HG03442 (cell line): Measurements from ENCODE around the gene TMEM116.
"Not testable (repeated sequence)": the region's sequence is repeated elsewhere in the genome, so short reads cannot be mapped to it uniquely, and the experiment has no call there.

ENCODE experiments used
- ATAC-seq: cut with Tn5 transposase; IDR thresholded peaks from one replicate; pipeline ENCODE4 v1.9.1; 2021; ENCODE audit warnings: mild to moderate bottlenecking, moderate library complexity; ENCODE audit not compliant: unreplicated experiment

The TMEM116 gene

DNA sequence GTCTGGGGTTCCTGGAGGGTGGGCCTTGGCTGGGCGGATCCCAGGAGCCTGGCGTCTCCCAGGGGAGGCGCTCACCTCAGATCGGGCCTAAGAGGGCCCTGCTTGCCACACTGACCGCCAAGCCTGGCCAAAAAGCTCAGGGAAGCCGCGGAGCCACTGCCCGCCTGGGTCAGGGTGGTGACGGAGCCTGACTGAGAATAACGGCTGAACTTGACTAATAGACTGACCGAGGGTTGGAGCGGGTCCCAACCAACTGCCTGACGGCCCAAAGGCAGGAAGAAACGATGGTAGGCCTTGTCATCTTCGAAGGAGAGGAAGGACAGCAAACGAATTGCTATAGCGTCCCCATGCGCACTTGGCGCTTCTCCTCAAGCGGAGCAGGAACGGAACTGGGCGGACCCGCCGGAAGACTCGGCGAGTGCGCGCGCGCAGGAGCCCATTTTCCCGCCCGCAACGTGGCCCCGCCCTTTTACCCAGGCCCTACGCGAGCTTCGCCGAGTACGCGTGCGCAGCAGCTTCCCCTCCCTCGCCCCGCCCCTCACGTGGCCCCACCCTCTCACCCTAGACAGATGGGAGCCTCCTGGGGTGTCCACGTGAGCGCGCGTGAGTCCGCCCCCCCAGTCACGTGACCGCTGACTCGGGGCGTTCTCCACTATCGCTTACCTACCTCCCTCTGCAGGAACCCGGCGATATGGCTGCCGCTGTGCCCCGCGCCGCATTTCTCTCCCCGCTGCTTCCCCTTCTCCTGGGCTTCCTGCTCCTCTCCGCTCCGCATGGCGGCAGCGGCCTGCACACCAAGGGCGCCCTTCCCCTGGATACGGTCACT lies at the start of gene TMEM116, which contains the start of gene ERP29:
Gene TMEM116 (minus strand): TSS at position 391 of the 826 bp plus-strand sequence. CDS start 7,895 bp downstream, outside the sequence.
Gene ERP29 (plus strand): TSS at position 652 of the 826 bp plus-strand sequence. CDS start 40 bp downstream, at position 692.
- ATAC-seq = peak; percentile 59

DNA sequence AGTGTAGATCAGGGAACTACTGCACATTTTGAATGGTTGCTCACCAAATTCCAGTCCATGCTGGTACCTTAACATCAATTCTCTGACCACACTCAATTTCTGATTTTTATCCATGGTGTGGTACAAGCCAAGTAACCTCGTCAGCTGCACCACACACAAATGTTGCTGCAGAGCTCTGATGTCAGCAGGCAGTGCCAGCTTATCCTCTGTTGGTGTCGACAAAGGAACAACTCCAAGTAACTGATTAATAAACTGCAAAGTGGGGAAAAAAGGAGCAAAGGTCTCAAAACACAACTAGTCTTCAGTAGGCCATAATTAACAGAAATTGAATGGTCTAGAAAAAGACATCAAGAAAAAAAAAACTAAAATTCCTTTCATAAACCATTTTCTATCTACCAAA lies 48.2 kb upstream of the TMEM116 start:
- no peak for ATAC-seq

DNA sequence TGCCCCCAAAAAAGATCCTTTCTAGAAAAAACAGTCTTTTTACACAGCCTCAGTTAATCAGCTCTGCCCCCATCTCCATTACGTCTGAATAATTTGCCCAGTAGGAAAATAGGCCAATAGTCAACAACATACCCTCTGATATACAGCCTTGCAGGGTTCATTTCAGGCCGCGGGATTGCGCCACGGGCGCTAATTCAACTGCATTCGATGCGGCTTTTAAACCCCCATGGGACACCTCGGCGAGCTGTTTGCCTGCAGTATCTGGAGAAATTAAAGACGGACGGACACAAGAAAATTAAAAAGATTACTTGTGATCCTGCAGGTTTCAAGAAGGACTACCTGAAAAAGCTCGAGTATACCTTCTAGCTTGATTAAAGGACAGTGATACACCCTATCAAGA lies 36.4 kb upstream of the TMEM116 start:
- ATAC-seq = no peak

DNA sequence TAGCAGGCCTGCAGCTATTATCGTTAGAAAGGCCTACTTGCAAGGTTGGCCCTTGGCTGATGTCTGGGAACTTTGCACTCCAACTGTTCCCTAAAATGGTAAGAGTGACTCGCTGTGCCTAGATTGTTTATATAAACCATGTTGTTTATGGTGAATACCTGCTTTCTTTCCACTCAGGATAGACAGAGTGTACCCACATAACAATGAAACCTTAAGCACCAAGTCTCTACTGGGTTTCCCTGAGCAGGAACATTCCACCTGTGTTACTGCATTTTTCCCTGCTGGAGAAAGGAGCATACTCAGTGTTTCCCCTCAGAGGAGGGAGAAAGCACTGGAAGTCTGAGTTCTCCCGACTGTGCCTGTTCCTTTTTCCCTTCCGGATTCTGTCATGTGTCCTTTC lies 33.0 kb upstream of the TMEM116 start:
- no peak for ATAC-seq

DNA sequence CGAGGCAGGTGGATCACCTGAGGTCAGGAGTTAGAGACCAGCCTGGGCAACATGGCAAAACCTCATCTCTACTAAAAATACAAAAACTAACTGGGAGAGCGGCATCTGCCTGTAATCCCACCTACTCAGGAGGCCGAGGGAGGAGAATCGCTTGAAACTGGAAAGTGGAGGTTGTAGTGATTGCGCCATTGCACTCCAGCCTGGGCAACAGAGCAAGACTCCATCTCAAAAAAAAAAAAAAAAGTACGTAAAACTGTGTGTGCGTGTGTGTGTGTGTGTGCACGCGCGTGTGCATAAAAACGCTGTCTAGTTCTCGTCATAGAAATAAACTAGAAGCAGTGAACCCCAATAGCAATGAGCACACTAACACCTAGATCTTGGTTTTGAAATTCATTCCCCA lies 23.6 kb upstream of the TMEM116 start:
- not testable (repeated sequence) for ATAC-seq

DNA sequence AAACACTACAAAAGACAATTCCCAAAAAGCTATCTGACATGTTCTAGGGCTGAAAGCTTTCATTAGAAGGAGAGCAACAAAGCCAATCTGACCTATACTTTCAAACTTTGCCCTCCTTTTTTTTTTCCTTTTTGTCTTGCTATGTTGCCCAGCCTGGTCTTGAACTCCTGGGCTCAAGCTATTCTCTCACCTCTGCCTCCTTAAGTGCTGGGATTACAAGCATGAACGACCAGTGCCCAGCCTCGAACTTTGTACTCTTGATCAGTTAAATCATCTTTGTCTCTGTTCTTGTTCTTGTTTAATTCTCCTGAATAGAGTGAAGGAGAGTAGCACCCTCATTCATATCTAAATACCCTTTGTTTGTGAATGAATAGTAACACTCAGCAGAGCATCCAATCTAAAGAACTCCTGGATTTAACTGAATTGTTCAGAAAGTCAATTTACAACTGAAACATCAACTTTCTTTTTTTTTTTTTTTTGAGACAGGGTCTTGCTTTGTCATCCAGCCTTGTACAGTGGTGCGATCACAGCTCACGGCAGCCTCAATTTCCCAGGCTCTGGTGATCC lies 22.3 kb upstream of the TMEM116 start:
- no peak for ATAC-seq

DNA sequence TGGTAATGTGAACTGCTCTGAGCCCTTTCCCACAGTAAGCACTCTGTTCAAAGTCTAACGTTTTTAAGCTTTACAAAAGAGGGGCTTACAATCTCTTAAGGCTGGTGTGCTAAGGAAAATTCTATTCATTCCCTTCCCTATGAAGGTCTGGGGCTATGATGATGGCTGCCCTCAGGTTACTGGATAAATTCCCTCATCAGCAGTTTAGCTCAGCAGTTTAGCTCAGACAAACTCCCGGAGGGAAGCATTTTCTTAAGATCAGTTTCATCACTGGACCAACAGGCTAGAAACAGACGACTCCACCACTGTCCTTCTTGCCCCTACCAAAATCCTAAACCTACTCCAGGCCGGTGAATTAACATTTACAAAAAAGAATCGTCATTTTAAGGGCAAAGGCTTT lies 19.3 kb upstream of the TMEM116 start:
- no peak for ATAC-seq

DNA sequence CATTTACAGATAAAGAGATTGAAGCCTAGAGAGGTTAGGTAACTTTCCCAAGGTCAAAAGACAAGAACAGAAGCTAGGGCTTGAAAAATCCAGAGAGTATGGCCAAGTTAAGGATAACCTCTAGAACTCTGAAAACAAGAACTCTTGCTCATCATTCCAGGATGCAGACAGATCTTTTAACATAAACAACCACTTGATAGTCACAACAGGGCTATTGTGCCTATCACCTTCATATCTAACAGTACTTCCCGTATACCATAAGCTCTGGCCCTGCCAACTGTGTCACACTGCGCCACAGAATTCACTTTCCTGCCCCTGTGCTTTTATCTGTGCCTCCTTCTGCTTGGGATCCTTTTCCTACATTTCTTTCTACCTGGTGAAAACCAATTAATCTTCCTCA lies 18.5 kb upstream of the TMEM116 start:
- ATAC-seq = no peak

DNA sequence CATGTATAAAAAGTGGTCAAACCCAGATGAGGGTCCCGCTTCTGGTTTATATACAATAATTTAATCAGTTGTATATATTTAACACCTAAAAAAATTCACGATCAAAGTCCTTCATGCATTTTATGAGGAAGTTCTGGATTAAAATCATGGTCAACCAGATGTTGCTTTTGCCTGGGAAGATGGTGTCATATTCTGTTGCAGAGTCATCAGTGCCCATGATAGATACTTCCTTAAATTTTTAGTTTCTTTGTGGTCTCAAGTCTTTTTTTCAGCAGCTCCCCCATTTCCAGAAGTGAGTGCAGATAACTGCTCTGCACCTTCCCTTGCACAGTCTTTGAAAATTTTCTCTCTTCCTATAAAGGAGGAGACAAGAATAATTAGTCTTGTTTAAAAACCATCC lies 16.3 kb upstream of the TMEM116 start:
- no peak for ATAC-seq

DNA sequence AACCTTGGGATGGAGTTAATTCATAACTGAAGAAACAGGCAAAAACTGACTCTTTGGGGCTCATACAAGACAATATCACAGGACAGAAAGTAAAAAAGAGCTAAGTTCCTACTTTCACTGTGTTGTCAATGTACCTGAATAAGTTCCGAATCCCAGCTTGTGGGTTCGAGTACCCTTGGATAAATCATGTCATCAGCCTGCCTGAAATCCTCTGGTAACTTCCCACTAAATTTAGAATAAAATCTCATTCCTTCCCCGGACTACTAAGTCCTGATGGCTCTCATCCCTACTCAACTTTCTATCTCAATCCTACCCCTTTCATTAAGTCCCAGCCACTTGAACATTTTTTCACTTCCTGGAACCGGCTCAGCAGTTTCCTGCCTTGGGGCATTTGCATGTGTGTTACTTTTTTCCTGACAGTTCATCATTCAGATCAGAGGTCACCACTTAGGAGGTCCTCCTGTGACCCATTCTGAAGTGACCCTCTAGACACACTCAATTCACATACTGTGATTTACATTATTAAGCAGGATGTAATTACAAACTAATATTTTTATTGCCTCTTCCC lies 12.9 kb upstream of the TMEM116 start:
- no peak for ATAC-seq

DNA sequence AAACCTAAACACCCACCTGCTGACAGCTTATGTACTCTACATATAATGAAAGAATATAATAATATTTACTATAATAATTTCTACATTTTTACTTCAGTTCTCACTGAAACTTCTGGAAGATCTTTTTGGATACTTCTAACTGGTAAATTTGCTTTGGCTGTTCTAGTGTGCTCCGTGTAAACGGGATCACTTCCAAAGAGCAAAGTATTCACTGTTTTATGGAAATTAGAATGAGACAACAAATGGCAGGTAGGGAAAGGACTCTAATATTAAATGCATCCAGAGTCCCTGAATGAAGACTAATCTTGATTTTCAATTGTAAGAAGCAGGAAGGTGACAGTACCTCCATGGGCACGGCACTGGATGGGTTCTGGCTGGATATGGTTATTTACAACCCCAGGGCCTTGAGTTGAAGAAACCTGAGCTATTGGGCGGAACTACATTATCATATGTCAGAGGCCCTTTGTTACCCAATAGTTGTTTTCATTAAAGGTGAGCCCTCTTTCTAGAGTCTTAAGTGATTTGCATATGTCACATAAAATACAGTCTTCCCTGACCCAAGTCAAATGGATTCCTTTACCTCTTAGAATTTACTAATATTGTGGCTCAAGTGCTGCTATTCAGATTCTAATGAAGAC lies 10.9 kb upstream of the TMEM116 start:
- ATAC-seq = no peak

DNA sequence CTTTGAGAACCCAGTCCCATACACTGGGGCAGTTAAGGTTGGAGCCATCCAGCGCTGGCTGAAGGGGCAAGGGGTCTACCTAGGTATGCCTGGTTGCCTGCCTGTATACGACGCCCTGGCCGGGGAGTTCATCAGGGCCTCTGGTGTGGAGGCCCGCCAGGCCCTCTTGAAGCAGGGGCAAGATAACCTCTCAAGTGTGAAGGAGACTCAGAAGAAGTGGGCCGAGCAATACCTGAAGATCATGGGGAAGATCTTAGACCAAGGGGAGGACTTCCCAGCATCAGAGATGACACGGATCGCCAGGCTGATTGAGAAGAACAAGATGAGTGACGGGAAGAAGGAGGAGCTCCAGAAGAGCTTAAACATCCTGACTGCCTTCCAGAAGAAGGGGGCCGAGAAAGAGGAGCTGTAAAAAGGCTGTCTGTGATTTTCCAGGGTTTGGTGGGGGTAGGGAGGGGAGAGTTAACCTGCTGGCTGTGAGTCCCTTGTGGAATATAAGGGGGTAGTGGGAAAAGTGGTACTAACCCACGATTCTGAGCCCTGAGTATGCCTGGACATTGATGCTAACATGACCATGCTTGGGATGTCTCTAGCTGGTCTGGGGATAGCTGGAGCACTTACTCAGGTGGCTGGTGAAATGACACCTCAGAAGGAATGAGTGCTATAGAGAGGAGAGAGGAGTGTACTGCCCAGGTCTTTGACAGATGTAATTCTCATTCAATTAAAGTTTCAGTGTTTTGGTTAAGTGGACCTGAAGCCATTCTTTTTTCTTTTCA lies 9.5 kb upstream of the TMEM116 start:
- ATAC-seq = no peak

DNA sequence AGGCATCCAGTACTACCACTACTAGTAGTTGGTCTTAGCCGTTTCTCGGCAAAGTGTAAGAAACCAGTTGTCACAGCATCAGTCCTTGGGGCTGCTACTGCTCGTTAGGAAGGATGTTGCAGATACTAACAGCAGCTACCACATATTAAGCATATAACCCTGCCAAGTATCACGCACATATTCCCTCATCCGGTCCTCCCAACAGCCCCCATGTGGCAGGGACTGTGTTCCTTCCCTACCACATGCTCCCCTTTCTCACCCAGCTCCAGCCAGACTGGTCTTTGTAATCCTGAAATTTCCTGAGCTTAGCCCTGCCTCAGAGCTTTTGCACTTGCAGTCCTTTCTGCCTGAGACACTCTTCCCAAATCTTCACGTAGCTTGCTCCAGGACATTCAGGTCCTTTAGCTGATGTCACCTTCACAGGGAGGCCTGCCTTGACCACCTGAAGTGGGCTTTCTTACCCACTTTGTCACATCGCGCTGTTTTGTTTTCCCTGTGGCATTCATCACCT lies 8.0 kb upstream of the TMEM116 start:
- ATAC-seq = no peak

DNA sequence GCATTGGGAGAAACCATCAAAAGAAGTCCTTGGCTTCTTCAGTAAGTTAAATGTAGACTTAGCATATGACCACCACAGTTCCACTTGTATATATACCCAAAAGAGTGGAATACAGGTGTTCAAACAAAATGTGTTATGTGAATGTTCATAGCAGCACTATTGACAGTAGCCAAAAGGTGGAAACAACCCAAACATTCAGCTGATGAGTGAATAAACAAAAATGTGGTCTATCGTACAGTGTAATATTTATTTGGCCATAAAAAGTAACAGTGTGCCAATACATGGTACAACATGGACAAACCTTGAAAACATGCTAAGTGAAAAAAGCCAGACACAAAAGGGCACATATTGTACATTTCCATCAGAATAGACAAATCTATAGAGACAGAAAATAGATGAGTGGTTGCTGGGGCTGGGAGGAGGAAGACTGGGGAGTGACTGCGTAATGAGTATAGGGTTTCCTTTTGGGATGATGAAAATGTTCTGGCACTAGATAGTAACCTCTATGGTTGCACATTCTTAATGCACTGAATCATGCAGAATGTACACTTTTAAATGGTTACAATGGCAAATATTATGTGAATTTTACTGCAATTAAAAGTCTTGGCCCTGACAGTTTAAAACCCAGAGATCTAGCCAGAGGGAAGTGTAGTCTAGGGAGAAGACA lies 5.7 kb upstream of the TMEM116 start:
- no peak for ATAC-seq

DNA sequence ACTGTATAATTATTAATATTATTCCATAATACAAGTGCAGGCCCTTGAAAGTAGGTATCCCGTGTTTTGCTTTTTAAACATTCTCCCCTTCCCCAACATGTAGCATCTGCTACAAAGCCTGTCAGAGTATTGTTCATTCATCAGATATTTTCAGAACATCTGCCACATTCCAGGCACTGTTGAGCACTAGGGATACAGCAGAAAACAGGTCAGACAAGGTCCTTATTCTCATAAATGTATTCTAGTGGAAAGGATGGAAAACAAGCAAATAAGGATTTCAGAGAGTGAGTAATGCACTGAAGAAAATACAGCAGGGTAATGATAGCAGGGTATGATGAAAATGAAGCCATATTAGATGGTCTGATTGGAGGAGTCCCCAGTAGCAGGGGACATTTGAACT lies 4.1 kb upstream of the TMEM116 start:
- no peak for ATAC-seq

DNA sequence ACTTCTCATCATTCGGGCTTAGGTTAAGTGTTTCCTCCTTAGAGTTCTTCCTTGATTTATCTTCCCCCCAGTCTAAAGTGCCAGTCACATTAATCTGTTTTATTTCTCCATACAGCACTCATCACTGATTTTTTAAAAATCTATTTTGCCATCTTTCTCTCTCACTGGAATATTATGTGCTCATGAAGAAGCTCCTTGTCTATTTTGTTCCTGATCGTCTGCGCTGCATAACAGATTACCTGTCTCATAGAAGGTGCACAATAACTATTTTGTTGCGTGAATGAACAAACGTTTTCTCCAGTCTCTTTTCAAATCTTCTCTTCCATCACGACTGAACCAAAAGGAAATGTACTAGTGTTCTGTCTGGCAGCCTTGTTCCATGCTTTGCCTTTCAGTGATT lies 3.0 kb upstream of the TMEM116 start:
- no peak for ATAC-seq

DNA sequence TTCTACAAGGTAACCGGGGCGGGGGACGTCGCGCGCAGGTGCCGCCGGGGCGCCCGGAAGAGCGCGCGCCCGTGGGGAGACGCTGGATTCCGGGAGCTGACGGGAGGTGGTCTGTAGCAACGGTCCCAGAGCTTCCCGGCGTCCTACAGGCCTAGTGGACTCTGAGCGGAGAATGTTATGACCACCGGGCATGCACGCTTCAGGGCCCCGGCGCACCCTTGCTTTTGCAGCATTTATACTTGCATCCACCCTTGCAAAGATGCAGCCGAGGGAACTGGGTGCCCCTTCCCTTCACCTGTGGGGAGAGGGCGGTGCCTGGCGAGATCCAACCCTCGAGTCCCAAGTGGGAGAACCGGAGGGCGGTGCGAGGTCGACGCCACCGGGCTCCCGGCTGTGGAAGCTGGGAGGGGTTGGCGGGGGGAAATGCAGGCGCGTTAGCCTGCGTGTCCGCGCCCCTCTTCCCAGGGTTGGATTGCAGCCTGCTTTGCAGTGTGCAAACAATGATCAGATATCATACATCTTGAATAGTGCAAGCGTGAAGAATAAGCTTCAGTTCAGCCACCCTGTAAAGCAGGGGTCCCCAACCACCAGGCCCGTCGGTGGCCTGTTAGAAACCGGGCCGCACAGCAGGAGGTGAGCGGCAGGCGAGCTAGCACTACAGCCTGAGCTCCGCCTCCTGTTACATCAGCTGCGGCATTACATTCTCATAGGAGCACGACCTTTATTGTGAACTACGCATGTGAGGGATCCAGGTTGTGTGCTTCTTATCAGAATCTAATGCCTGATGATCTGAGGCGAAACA lies 837 bp upstream of the TMEM116 start:
- peak; percentile 20 for ATAC-seq

DNA sequence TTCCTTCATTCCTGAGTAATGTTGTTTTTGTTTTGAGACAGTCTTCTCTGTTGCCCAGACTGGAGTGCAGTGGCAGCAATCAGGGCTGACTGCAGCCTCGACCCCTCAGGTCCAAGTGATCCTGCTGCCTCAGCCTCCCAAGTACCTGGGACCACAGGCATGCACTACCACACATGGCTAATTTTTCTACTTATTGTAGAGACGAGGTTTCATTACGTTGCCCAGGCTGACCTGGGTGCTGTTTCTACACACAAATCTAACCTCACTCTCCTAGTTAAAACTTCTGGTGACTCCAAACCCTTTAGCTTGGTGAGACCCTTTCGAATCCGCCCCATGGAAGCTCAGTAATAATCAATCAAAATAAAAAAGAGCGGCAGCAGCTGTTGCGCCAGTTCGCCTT lies 1.3 kb downstream of the TMEM116 start:
- no peak for ATAC-seq
